ENCODE measurements around the gene FGD4.

DNA sequence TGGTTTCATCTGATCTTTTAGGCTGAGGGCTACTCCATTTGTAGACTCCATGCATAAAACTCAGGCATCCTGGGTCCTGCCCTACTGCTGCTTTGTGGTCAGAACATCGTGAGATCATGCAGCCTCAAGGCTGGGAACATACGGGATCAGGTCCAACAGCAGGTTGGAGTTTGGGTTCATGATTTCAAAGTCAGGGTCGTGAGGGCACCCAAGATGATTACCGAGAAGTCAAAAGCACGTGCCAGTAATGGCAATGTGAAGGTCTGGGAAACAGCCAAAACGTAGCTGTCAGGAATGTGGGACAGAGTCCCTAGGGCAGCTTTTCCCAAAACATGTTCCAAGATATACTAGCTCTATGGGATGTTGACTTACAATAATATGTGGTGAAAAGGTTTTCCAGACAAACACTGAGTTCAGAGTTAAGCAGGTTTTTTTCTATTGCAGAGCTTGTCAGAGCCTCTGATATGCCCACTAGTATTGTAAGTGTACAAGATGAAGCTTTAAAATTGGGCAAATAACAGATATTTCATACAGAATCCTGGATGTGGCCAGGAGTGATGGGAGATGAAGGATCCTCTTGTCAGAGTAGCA is 149.4 kb downstream of the FGD4 start:
- TF ChIP-seq, protein P1, sequence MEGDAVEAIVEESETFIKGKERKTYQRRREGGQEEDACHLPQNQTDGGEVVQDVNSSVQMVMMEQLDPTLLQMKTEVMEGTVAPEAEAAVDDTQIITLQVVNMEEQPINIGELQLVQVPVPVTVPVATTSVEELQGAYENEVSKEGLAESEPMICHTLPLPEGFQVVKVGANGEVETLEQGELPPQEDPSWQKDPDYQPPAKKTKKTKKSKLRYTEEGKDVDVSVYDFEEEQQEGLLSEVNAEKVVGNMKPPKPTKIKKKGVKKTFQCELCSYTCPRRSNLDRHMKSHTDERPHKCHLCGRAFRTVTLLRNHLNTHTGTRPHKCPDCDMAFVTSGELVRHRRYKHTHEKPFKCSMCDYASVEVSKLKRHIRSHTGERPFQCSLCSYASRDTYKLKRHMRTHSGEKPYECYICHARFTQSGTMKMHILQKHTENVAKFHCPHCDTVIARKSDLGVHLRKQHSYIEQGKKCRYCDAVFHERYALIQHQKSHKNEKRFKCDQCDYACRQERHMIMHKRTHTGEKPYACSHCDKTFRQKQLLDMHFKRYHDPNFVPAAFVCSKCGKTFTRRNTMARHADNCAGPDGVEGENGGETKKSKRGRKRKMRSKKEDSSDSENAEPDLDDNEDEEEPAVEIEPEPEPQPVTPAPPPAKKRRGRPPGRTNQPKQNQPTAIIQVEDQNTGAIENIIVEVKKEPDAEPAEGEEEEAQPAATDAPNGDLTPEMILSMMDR (IDR thresholded peaks at IDR 0.05) = no peak
- TF ChIP-seq ZFX (IDR thresholded peaks at IDR 0.05; ENCODE audit: borderline replicate concordance) = no peak

Data from 22Rv1 (cell line).